Measurements from ENCODE around the gene CEMIP2.

- no peak for TF ChIP-seq CTCF (IDR thresholded peaks at IDR 0.05)
- TF ChIP-seq POLR2A (IDR thresholded peaks at IDR 0.05): no peak
- TF ChIP-seq POLR2AphosphoS5 (IDR thresholded peaks at IDR 0.05): no peak
Measured at GRCh38 chr9:71680189-71680980, 87.9 kb downstream of the CEMIP2 start.

Measured in sigmoid colon (tissue), 4 donors.